ENCODE results near the gene ZSCAN21. TPM values are rescaled to one million over a fixed set of nuclear protein-coding genes. Genes with fewer than 3 reads are reported as not detected.

ZSCAN21 gene
- polyA plus RNA-seq, 3 donors = 1.5 to 4.6 (median 4.4) TPM

DNA sequence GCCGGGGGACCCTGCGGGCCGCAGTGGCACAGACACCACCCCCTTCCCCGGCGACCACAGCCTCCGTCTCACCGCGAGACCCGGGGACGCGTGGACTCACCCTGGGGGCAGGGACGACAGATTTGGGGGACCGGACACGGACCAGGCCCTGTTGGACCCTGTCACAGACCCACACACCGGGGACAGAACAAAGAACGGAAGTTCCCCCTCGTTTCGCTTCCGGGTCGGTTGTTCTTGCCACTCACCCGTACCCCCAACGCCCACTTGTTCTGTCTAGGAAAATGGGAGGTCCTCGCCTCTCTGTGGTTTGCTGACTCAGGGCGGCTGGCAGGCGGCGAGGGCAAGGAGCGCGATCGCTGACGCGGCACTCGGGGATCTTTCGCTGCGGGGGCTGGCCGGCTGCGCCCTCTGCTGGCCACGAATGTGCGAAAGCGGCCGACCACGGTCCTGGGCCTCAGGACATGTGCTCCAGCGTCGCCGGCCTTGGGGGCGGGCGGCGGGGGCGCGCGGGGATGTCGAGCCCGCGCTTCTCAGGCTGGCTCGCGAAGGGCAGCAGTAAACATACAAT is 32.0 kb downstream of the ZSCAN21 start, which contains the start of gene ZNF3:
TSS of gene ZNF3 (minus strand) at position 189 of the 568 bp plus-strand sequence. CDS start 4,366 bp downstream, outside the sequence.
- Histone ChIP-seq H3K9ac (ENCODE audit: insufficient read depth, low read length, poor library complexity, severe bottlenecking) (peak within 1 kb of the TSS; percentile 86), H3K36me3 (replicated peaks in 1 of 2; ENCODE audit: control insufficient read depth in 1 of 2, insufficient read depth in 2 of 2, low read length in 2 of 2) (peaks cover 11 to 29% of the 10 kb centered on the region in 2 donors), H3K4me2 (replicated peaks; ENCODE audit: extremely low read depth, low read length, poor library complexity, severe bottlenecking) (peak within 1 kb of the TSS; percentile 94), H3K27me3 (ENCODE audit: control insufficient read depth in 2 of 2, insufficient read depth in 2 of 2, low read length in 2 of 2) (no peaks in the 10 kb centered on the region), H3K4me3 (replicated peaks in 1 of 3; ENCODE audit: low read depth in 2 of 3, low read length in 3 of 3) (peak within 1 kb of the TSS; percentile 44 to 94 (median 81)), H4K20me1 (ENCODE audit: insufficient read depth, low read length) (peaks cover 17% of the 10 kb centered on the region), H3K27ac (ENCODE audit: low read depth in 1 of 2, low read length in 2 of 2) (peak within 1 kb of the TSS; percentile 69 to 86), H3K79me2 (ENCODE audit: insufficient read depth, low read length) (peaks cover 44% of the 10 kb centered on the region), H2AFZ (ENCODE audit: insufficient read depth, low read depth, low read length, poor library complexity, severe bottlenecking) (peak within 1 kb of the TSS; percentile 81), H3K9me3 (replicated peaks in 1 of 2; ENCODE audit: control insufficient read depth in 1 of 2, insufficient read depth in 1 of 2, low read length in 2 of 2) (no peaks in the 10 kb centered on the region), H3K4me1 (ENCODE audit: control insufficient read depth in 1 of 2, insufficient read depth in 2 of 2, low read length in 2 of 2) (peaks cover 36 to 40% of the 10 kb centered on the region in 2 donors)
- peak; percentile 98 to 99 (median 99) for DNase-seq
- under 1% methylated on average over 41 of the region's 55 CpGs for WGBS (ENCODE audit: insufficient coverage)
- Mint-ChIP-seq H3K4me3 (peak within 1 kb of the TSS; percentile 82 to 92), H3K36me3 (peaks cover 12 to 27% of the 10 kb centered on the region in 2 donors), H3K9me3 (peaks cover 0 to 5% (median 0%) of the 10 kb centered on the region in 7 donors), H3K27ac (peak within 1 kb of the TSS; percentile 89 to 96 (median 93)), H3K4me1 (peaks cover 37% of the 10 kb centered on the region), H3K27me3 (ENCODE audit: low read depth in 3 of 3) (peaks cover 8 to 15% (median 13%) of the 10 kb centered on the region in 3 donors)
- intact Hi-C loops (cut with micrococcal nuclease) = loop anchor here (10.0 kb wide), 1 partner anchor 67 kb away; the partner anchor contains the start of gene ZKSCAN1 (in 2 of the 2)
- TF ChIP-seq, protein P1, sequence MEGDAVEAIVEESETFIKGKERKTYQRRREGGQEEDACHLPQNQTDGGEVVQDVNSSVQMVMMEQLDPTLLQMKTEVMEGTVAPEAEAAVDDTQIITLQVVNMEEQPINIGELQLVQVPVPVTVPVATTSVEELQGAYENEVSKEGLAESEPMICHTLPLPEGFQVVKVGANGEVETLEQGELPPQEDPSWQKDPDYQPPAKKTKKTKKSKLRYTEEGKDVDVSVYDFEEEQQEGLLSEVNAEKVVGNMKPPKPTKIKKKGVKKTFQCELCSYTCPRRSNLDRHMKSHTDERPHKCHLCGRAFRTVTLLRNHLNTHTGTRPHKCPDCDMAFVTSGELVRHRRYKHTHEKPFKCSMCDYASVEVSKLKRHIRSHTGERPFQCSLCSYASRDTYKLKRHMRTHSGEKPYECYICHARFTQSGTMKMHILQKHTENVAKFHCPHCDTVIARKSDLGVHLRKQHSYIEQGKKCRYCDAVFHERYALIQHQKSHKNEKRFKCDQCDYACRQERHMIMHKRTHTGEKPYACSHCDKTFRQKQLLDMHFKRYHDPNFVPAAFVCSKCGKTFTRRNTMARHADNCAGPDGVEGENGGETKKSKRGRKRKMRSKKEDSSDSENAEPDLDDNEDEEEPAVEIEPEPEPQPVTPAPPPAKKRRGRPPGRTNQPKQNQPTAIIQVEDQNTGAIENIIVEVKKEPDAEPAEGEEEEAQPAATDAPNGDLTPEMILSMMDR (IDR thresholded peaks at IDR 0.05) = peak; percentile 95

DNA sequence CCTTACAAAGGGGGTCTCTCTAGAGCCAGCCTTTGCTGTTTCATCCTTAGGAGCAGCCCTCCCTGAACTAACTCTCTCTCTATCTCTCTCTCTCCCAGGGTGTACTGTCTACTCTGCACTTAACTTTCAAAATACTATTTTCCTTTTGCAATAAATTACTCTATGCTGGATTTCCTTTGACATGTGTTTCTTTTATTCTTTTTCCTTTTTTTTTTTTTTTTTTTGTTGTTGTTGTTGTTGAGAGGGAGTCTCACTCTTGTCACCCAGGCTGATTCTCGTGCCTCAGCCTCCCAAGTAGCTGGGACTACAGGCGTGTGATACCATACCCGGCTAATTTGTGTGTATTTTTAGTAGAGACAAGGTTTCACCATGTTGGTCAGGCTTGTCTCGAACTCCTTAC is 33.4 kb downstream of the ZSCAN21 start:
- intact Hi-C loops (cut with micrococcal nuclease) = loop anchor here (10.0 kb wide), 1 partner anchor 68 kb away; the partner anchor contains the start of gene ZKSCAN1 (in 2 of the 2)
- TF ChIP-seq, protein P1 (IDR thresholded peaks at IDR 0.05) = no peak
- H3K4me2 ChIP-seq (replicated peaks; ENCODE audit: extremely low read depth, low read length, poor library complexity, severe bottlenecking) = peak overlapping the region; percentile 65
- H3K4me3 Mint-ChIP-seq = peak overlapping the region; percentile 76 to 82
- H4K20me1 ChIP-seq (ENCODE audit: insufficient read depth, low read length) = peaks cover 17% of the 10 kb centered on the region
- whole genome bisulfite sequencing (ENCODE audit: insufficient coverage) = no CpG with 5 or more reads among the region's 4 CpGs
- peaks cover 5 to 18% of the 10 kb centered on the region in 2 donors for H3K36me3 Mint-ChIP-seq
- H3K9me3 Mint-ChIP-seq = peaks cover 0 to 5% (median 0%) of the 10 kb centered on the region in 7 donors
- peaks cover 8 to 15% (median 13%) of the 10 kb centered on the region in 3 donors for H3K27me3 Mint-ChIP-seq (ENCODE audit: low read depth in 3 of 3)
- peak overlapping the region in 1 of 3 experiments; percentile 94 for H3K4me3 ChIP-seq (replicated peaks in 1 of 3; ENCODE audit: low read depth in 2 of 3, low read length in 3 of 3)
- peak overlapping the region in 1 of 2 donors; percentile 76 for H3K27ac ChIP-seq (ENCODE audit: low read depth in 1 of 2, low read length in 2 of 2)
- no peaks in the 10 kb centered on the region for H3K9me3 ChIP-seq (replicated peaks in 1 of 2; ENCODE audit: control insufficient read depth in 1 of 2, insufficient read depth in 1 of 2, low read length in 2 of 2)
- peaks cover 3 to 16% of the 10 kb centered on the region in 2 donors for H3K36me3 ChIP-seq (replicated peaks in 1 of 2; ENCODE audit: control insufficient read depth in 1 of 2, insufficient read depth in 2 of 2, low read length in 2 of 2)
- no peak overlapping the region for H2AFZ ChIP-seq (ENCODE audit: insufficient read depth, low read depth, low read length, poor library complexity, severe bottlenecking)
- H3K4me1 Mint-ChIP-seq = peaks cover 37% of the 10 kb centered on the region
- no peak for DNase-seq
- no peak overlapping the region for H3K9ac ChIP-seq (ENCODE audit: insufficient read depth, low read length, poor library complexity, severe bottlenecking)
- H3K27me3 ChIP-seq (ENCODE audit: control insufficient read depth in 2 of 2, insufficient read depth in 2 of 2, low read length in 2 of 2) = no peaks in the 10 kb centered on the region
- peak overlapping the region; percentile 84 to 96 (median 93) for H3K27ac Mint-ChIP-seq
- peaks cover 35% of the 10 kb centered on the region for H3K79me2 ChIP-seq (ENCODE audit: insufficient read depth, low read length)
- peaks cover 36 to 42% of the 10 kb centered on the region in 2 donors for H3K4me1 ChIP-seq (ENCODE audit: control insufficient read depth in 1 of 2, insufficient read depth in 2 of 2, low read length in 2 of 2)
